Naive B cell (primary cell): Measurements from ENCODE around the gene HTR2C. TPM values are rescaled to one million over a fixed set of nuclear protein-coding genes. Genes with fewer than 3 reads are reported as not detected.
A peak's percentile ranks its signal among the peaks of the same experiment; 100 is the strongest.
"Not testable (repeated sequence)": the region's sequence is repeated elsewhere in the genome, so short reads cannot be mapped to it uniquely, and the experiment has no call there.

Experiments
- ATAC-seq, 2 donors: fragments of 150-1000 bp; cut with Tn5 transposase; 2 replicates each; pipeline ENCODE4 v1.10.0; 2021; ENCODE audit warnings: low read depth in 2 of 2, mild to moderate bottlenecking in 2 of 2, moderate library complexity in 2 of 2
- DNase-seq: peaks from one replicate; pipeline ENCODE4 v3.0.0; 2022
- H3K27ac Mint-ChIP-seq, 6 donors: one replicate each; pipeline ENCODE4 v1.8.0; 2020 to 2022; ENCODE audit warnings: mild to moderate bottlenecking in 6 of 6, mixed read lengths in 6 of 6, moderate library complexity in 5 of 6, inconsistent platforms in 2 of 6
- H3K27me3 Mint-ChIP-seq, 3 donors: one replicate each; pipeline ENCODE4 v1.8.0; 2021 to 2022; ENCODE audit warnings: mixed read lengths in 3 of 3, mild to moderate bottlenecking in 1 of 3
- H3K36me3 Mint-ChIP-seq, 2 donors: one replicate each; pipeline ENCODE4 v1.8.0; 2020 to 2022; ENCODE audit warnings: mixed read lengths in 2 of 2, inconsistent platforms in 1 of 2, mild to moderate bottlenecking in 1 of 2
- H3K4me1 Mint-ChIP-seq, 3 donors: one replicate each; pipeline ENCODE4 v1.8.0; 2020 to 2022; ENCODE audit warnings: mixed read lengths in 3 of 3, inconsistent platforms in 1 of 3, mild to moderate bottlenecking in 1 of 3, moderate library complexity in 1 of 3
- H3K4me3 Mint-ChIP-seq, 8 donors: one replicate each; pipeline ENCODE4 v1.8.0; 2020 to 2022; ENCODE audit warnings: mild to moderate bottlenecking in 8 of 8, mixed read lengths in 8 of 8, moderate library complexity in 8 of 8, inconsistent platforms in 2 of 8
- H3K9me3 Mint-ChIP-seq, 7 donors: one replicate each; pipeline ENCODE4 v1.8.0; 2020 to 2022; ENCODE audit warnings: mixed read lengths in 7 of 7, mild to moderate bottlenecking in 5 of 7, inconsistent platforms in 2 of 7, moderate library complexity in 1 of 7
- polyA plus RNA-seq, 6 donors: library from polyadenylated mRNA; unstranded; fragments of 300-500 nt; fragmentation: Illumina TruSeq; gene quantifications; one replicate each; pipeline ENCODE4 v1.2.3, GENCODE V29; 2021; ENCODE audit warnings: low read depth in 6 of 6

HTR2C gene
- not detected for polyA plus RNA-seq

- H3K36me3 Mint-ChIP-seq = peaks cover 0 to 8% of the 10 kb centered on the region in 2 donors
- ATAC-seq = no peak
- no peak for DNase-seq
- H3K27ac Mint-ChIP-seq = peak within 1 kb of the TSS in 1 of 6 donors; percentile 13
- peak within 1 kb of the TSS in 4 of 8 donors; percentile 4 to 81 (median 63) for H3K4me3 Mint-ChIP-seq
- H3K27me3 Mint-ChIP-seq = peaks cover 33 to 67% (median 40%) of the 10 kb centered on the region in 3 donors
- H3K4me1 Mint-ChIP-seq = peaks cover 0 to 21% (median 0%) of the 10 kb centered on the region in 3 donors
- peaks cover 0 to 14% (median 10%) of the 10 kb centered on the region in 7 donors for H3K9me3 Mint-ChIP-seq
These were observed at the start of gene HTR2C for GRCh38 chrX:114583646-114584374. Gene HTR2C, plus strand, starts transcription at chrX:114584086. Its CDS starts 142,851 bp downstream, at chrX:114726937.

- peaks cover 19 to 43% (median 33%) of the 10 kb centered on the region in 3 donors for H3K27me3 Mint-ChIP-seq
- H3K36me3 Mint-ChIP-seq = peaks cover 0 to 8% of the 10 kb centered on the region in 2 donors
- H3K9me3 Mint-ChIP-seq = peaks cover 0 to 14% (median 10%) of the 10 kb centered on the region in 7 donors
- no peak for ATAC-seq
- H3K4me3 Mint-ChIP-seq = no peak overlapping the region
- H3K27ac Mint-ChIP-seq = no peak overlapping the region
- DNase-seq = no peak
- H3K4me1 Mint-ChIP-seq = peaks cover 0 to 21% (median 0%) of the 10 kb centered on the region in 3 donors
These were observed 3.5 kb upstream of the HTR2C start for GRCh38 chrX:114580336-114580735.

- H3K27me3 Mint-ChIP-seq = peaks cover 29 to 55% (median 33%) of the 10 kb centered on the region in 3 donors
- H3K27ac Mint-ChIP-seq = no peak overlapping the region
- ATAC-seq = no peak
- DNase-seq = no peak
- peaks cover 0 to 8% of the 10 kb centered on the region in 2 donors for H3K36me3 Mint-ChIP-seq
- H3K9me3 Mint-ChIP-seq = peaks cover 0 to 14% (median 10%) of the 10 kb centered on the region in 7 donors
- H3K4me1 Mint-ChIP-seq = peaks cover 0 to 21% (median 0%) of the 10 kb centered on the region in 3 donors
- peak overlapping the region in 3 of 8 donors; percentile 18 to 62 (median 19) for H3K4me3 Mint-ChIP-seq
These were observed 2.2 kb upstream of the HTR2C start for GRCh38 chrX:114581528-114582263.

- ATAC-seq = no peak
- Mint-ChIP-seq H3K4me1 (peaks cover 0 to 21% (median 0%) of the 10 kb centered on the region in 3 donors), H3K9me3 (peaks cover 0 to 14% (median 10%) of the 10 kb centered on the region in 7 donors), H3K27ac (no peak overlapping the region), H3K27me3 (peaks cover 29 to 59% (median 33%) of the 10 kb centered on the region in 3 donors), H3K36me3 (peaks cover 0 to 8% of the 10 kb centered on the region in 2 donors), H3K4me3 (peak overlapping the region in 1 of 8 donors; percentile 18)
- DNase-seq = no peak
These were observed 1.6 kb upstream of the HTR2C start for GRCh38 chrX:114582264-114582632.

- Mint-ChIP-seq H3K4me1 (peaks cover 0 to 21% (median 0%) of the 10 kb centered on the region in 3 donors), H3K36me3 (peaks cover 0 to 8% of the 10 kb centered on the region in 2 donors), H3K9me3 (peaks cover 0 to 14% (median 10%) of the 10 kb centered on the region in 7 donors), H3K27ac (no peak overlapping the region), H3K4me3 (peak overlapping the region in 2 of 8 donors; percentile 3 to 81), H3K27me3 (peaks cover 33 to 65% (median 33%) of the 10 kb centered on the region in 3 donors)
- DNase-seq (no peak), ATAC-seq (no peak)
These were observed 1.0 kb upstream of the HTR2C start for GRCh38 chrX:114582698-114583395.

- ATAC-seq (no peak), DNase-seq (no peak)
- peaks cover 33 to 67% (median 42%) of the 10 kb centered on the region in 3 donors for H3K27me3 Mint-ChIP-seq
- H3K4me1 Mint-ChIP-seq = peaks cover 0 to 21% (median 0%) of the 10 kb centered on the region in 3 donors
- H3K9me3 Mint-ChIP-seq = peaks cover 0 to 14% (median 10%) of the 10 kb centered on the region in 7 donors
- H3K27ac Mint-ChIP-seq = peak overlapping the region in 1 of 6 donors; percentile 13
- H3K36me3 Mint-ChIP-seq = peaks cover 0 to 8% of the 10 kb centered on the region in 2 donors
- peak overlapping the region in 3 of 8 donors; percentile 4 to 73 (median 71) for H3K4me3 Mint-ChIP-seq
These were observed 573 bp downstream of the HTR2C start for GRCh38 chrX:114584375-114584943.

GRCh38 chrX:114584983-114585842 lies 1.3 kb downstream of the HTR2C start:
- DNase-seq (no peak), ATAC-seq (no peak)
- peaks cover 33 to 63% (median 42%) of the 10 kb centered on the region in 3 donors for H3K27me3 Mint-ChIP-seq
- no peak overlapping the region for H3K27ac Mint-ChIP-seq
- H3K9me3 Mint-ChIP-seq = peaks cover 0 to 14% (median 10%) of the 10 kb centered on the region in 7 donors
- peaks cover 0 to 21% (median 0%) of the 10 kb centered on the region in 3 donors for H3K4me1 Mint-ChIP-seq
- peak overlapping the region in 3 of 8 donors; percentile 16 to 73 (median 40) for H3K4me3 Mint-ChIP-seq
- peaks cover 0 to 8% of the 10 kb centered on the region in 2 donors for H3K36me3 Mint-ChIP-seq

- no peaks in the 10 kb centered on the region for H3K4me1 Mint-ChIP-seq
- H3K4me3 Mint-ChIP-seq = no peak overlapping the region
- H3K9me3 Mint-ChIP-seq = no peaks in the 10 kb centered on the region
- no peaks in the 10 kb centered on the region for H3K36me3 Mint-ChIP-seq
- H3K27ac Mint-ChIP-seq = no peak overlapping the region
- ATAC-seq = no peak
- peaks cover 0 to 18% (median 17%) of the 10 kb centered on the region in 3 donors for H3K27me3 Mint-ChIP-seq
- no peak for DNase-seq
These were observed 7.2 kb downstream of the HTR2C start for GRCh38 chrX:114591121-114591520.

- H3K9me3 Mint-ChIP-seq = no peaks in the 10 kb centered on the region
- DNase-seq (no peak), ATAC-seq (no peak)
- H3K4me3 Mint-ChIP-seq = no peak overlapping the region
- H3K27me3 Mint-ChIP-seq = no peaks in the 10 kb centered on the region
- H3K4me1 Mint-ChIP-seq = no peaks in the 10 kb centered on the region
- no peaks in the 10 kb centered on the region for H3K36me3 Mint-ChIP-seq
- no peak overlapping the region for H3K27ac Mint-ChIP-seq
These were observed 15.4 kb downstream of the HTR2C start for GRCh38 chrX:114599305-114599704.

GRCh38 chrX:114599911-114600310 lies 16.0 kb downstream of the HTR2C start:
- Mint-ChIP-seq H3K4me3 (no peak overlapping the region), H3K27ac (no peak overlapping the region)
- no peak for ATAC-seq

GRCh38 chrX:114606619-114607018 lies 22.7 kb downstream of the HTR2C start:
- DNase-seq, H3K27me3 Mint-ChIP-seq, ATAC-seq, H3K9me3 Mint-ChIP-seq, H3K4me3 Mint-ChIP-seq, H3K36me3 Mint-ChIP-seq, H3K4me1 Mint-ChIP-seq: not testable (repeated sequence)
- peak overlapping the region in 1 of 6 donors; percentile 16 for H3K27ac Mint-ChIP-seq

More at GRCh38 chrX:114599911-114600310, 16.0 kb downstream of the HTR2C start:
- no peak for DNase-seq
- no peaks in the 10 kb centered on the region for H3K36me3 Mint-ChIP-seq
- H3K27me3 Mint-ChIP-seq = no peaks in the 10 kb centered on the region
- H3K4me1 Mint-ChIP-seq = no peaks in the 10 kb centered on the region
- no peaks in the 10 kb centered on the region for H3K9me3 Mint-ChIP-seq

- no peaks in the 10 kb centered on the region for H3K4me1 Mint-ChIP-seq
- H3K27me3 Mint-ChIP-seq = peaks cover 0 to 2% (median 0%) of the 10 kb centered on the region in 3 donors
- no peak overlapping the region for H3K4me3 Mint-ChIP-seq
- ATAC-seq (no peak), DNase-seq (peak; percentile 19)
- peaks cover 0 to 3% (median 0%) of the 10 kb centered on the region in 7 donors for H3K9me3 Mint-ChIP-seq
- no peaks in the 10 kb centered on the region for H3K36me3 Mint-ChIP-seq
- no peak overlapping the region for H3K27ac Mint-ChIP-seq
These were observed 27.2 kb downstream of the HTR2C start for GRCh38 chrX:114611018-114611619.
